Caco-2 (cell line): ENCODE results near the gene TDG. TPM values are rescaled to one million over a fixed set of nuclear protein-coding genes. Genes with fewer than 3 reads are reported as not detected.
A peak's percentile ranks its signal among the peaks of the same experiment; 100 is the strongest.

ENCODE experiments used
- BruUV-seq: library from RNA; stranded (reverse); fragments of 400-500 nt; replicated peaks from 2 replicates; lab custom pipeline; 2021; lab: Mats Ljungman, UMichigan
- CTCF ChIA-PET: fragments of 300-600 bp; sonication (Branson Sonifier 250); formaldehyde crosslinking; loops from one replicate; lab custom pipeline; 2022; ENCODE audit warnings: antibody characterized with exemption; lab: Charles Lee
- POLR2A ChIA-PET: fragments of 300-600 bp; sonication (Branson Sonifier 250); formaldehyde crosslinking; loops from one replicate; lab custom pipeline; 2022; ENCODE audit warnings: antibody characterized with exemption; lab: Charles Lee
- DNase-seq, 2 experiments: peaks; one replicate each; pipeline versions ENCODE4 v3.0.0 to v3.0.0-alpha.2; 2020 to 2022
- H3K27me3 ChIP-seq: replicated peaks from 2 replicates; pipeline ENCODE4 v1.6.0; 2011; ENCODE audit warnings: low read length; ENCODE audit not compliant: control insufficient read depth, insufficient read depth
- H3K36me3 ChIP-seq: 2 replicates; pipeline ENCODE4 v1.5.1; 2011; ENCODE audit warnings: low read length; ENCODE audit not compliant: control insufficient read depth, insufficient read depth
- H3K4me1 ChIP-seq: fragments of 250-450 bp; sonication (Bioruptor Pico); 2 replicates; pipeline ENCODE4 v1.5.1; 2020; ENCODE audit warnings: mild to moderate bottlenecking
- H3K4me3 ChIP-seq: 2 replicates; pipeline ENCODE4 v1.5.1; 2011; ENCODE audit warnings: low read depth, mild to moderate bottlenecking, control low read depth, low read length
- H3K9me3 ChIP-seq: fragments of 250-450 bp; sonication (Bioruptor Pico); 2 replicates; pipeline ENCODE4 v1.5.1; 2020; ENCODE audit warnings: mild to moderate bottlenecking, moderate library complexity
- H3K27ac Mint-ChIP-seq: one replicate; pipeline ENCODE4 v1.8.0; 2022; ENCODE audit warnings: mixed read lengths; ENCODE audit not compliant: unreplicated experiment
- H3K27me3 Mint-ChIP-seq: one replicate; pipeline ENCODE4 v1.8.0; 2022; ENCODE audit warnings: mixed read lengths; ENCODE audit not compliant: insufficient read depth, unreplicated experiment
- H3K36me3 Mint-ChIP-seq: one replicate; pipeline ENCODE4 v1.8.0; 2022; ENCODE audit warnings: mild to moderate bottlenecking, mixed read lengths; ENCODE audit not compliant: insufficient read depth, unreplicated experiment
- H3K4me1 Mint-ChIP-seq: one replicate; pipeline ENCODE4 v1.8.0; 2022; ENCODE audit warnings: low read depth, mixed read lengths; ENCODE audit not compliant: unreplicated experiment
- H3K4me3 Mint-ChIP-seq: one replicate; pipeline ENCODE4 v1.8.0; 2022; ENCODE audit warnings: mild to moderate bottlenecking, moderate library complexity, mixed read lengths; ENCODE audit not compliant: unreplicated experiment
- H3K9me3 Mint-ChIP-seq: one replicate; pipeline ENCODE4 v1.8.0; 2022; ENCODE audit warnings: mixed read lengths; ENCODE audit not compliant: unreplicated experiment
- CTCF ChIP-seq, 2 experiments: fragments of 200-600 bp in 1 of 2; IDR thresholded peaks; 1 replicate in 1 of 2; 2 replicates in 1 of 2; pipeline versions ENCODE4 v1.5.1 to v1.8.0; 2011 to 2022; ENCODE audit warnings: antibody characterized with exemption in 1 of 2, control low read depth in 1 of 2, inconsistent platforms in 1 of 2, low read depth in 1 of 2, low read length in 1 of 2, mild to moderate bottlenecking in 1 of 2, moderate library complexity in 1 of 2; ENCODE audit not compliant: insufficient read depth in 1 of 2, severe bottlenecking in 1 of 2, unreplicated experiment in 1 of 2
- intact Hi-C: fragments of 100-400 bp; cut with micrococcal nuclease; formaldehyde crosslinking; loops from one replicate; pipeline ENCODE4 v1.10.0; 2022; ENCODE audit not compliant: unreplicated experiment
- total RNA-seq: library from RNA; stranded (reverse); gene quantifications from 2 replicates; pipeline ENCODE4 v1.2.3, GENCODE V29; 2022

Gene TDG
- total RNA-seq, 1 experiment from 2014 or later, result 29.5 TPM

- Mint-ChIP-seq H3K4me3 (peak overlapping the region; percentile 79), H3K4me1 (peaks cover 18% of the 10 kb centered on the region), H3K9me3 (no peaks in the 10 kb centered on the region), H3K27ac (peak overlapping the region; percentile 97), H3K36me3 (peaks cover 32% of the 10 kb centered on the region), H3K27me3 (no peaks in the 10 kb centered on the region)
- no peak for TF ChIP-seq CTCF (IDR thresholded peaks at IDR 0.05; ENCODE audit: insufficient read depth in 1 of 2, low read depth in 1 of 2, low read length in 1 of 2, severe bottlenecking in 1 of 2, unreplicated experiment in 1 of 2)
- Histone ChIP-seq H3K4me1 (peaks cover 4% of the 10 kb centered on the region), H3K9me3 (no peaks in the 10 kb centered on the region), H3K27me3 (no peaks in the 10 kb centered on the region), H3K36me3 (peaks cover under 1% of the 10 kb centered on the region), H3K4me3 (peak overlapping the region; percentile 97)
- no peak for DNase-seq
- intact Hi-C loops, result loop anchor here (1.0 kb wide), 2 partner anchors 7 to 28 kb away; partner anchors contain the start of genes HSP90B1 and TDG
- ChIA-PET POLR2A (no interaction called here), CTCF (interaction anchor here (0.6 kb wide), 1 partner anchor 370 kb away, joined by 3 read pairs; no protein-coding TSS in a partner anchor)
- BruUV-seq, result no TSS peak
Observed at GRCh38 chr12:103957865-103958388, 7.7 kb upstream of the TDG start.

- H3K9me3 Mint-ChIP-seq, result no peaks in the 10 kb centered on the region
- no peak overlapping the region for H3K4me3 ChIP-seq
- H3K4me1 ChIP-seq, result peaks cover 4% of the 10 kb centered on the region
- intact Hi-C loops, result no loop called here
- no peaks in the 10 kb centered on the region for H3K27me3 Mint-ChIP-seq
- ChIA-PET CTCF (interaction anchor here (0.6 kb wide), 1 partner anchor 370 kb away, joined by 3 read pairs; no protein-coding TSS in a partner anchor), POLR2A (no interaction called here)
- TF ChIP-seq CTCF (IDR thresholded peaks at IDR 0.05; ENCODE audit: insufficient read depth in 1 of 2, low read depth in 1 of 2, low read length in 1 of 2, severe bottlenecking in 1 of 2, unreplicated experiment in 1 of 2), result no peak
- no peak for DNase-seq
- H3K36me3 Mint-ChIP-seq, result peaks cover 31% of the 10 kb centered on the region
- no peaks in the 10 kb centered on the region; the same call in 1 of the 2 replicates for H3K36me3 ChIP-seq
- H3K27ac Mint-ChIP-seq, result peak overlapping the region; percentile 33
- no TSS peak for BruUV-seq
- H3K4me1 Mint-ChIP-seq, result peaks cover 18% of the 10 kb centered on the region
- peak overlapping the region; percentile 23 for H3K4me3 Mint-ChIP-seq
- no peaks in the 10 kb centered on the region for H3K9me3 ChIP-seq
- H3K27me3 ChIP-seq, result no peaks in the 10 kb centered on the region
Observed at GRCh38 chr12:103958621-103959020, 7.1 kb upstream of the TDG start.

GRCh38 chr12:103960616-103961227 lies 5.0 kb upstream of the TDG start:
- Histone ChIP-seq H3K36me3 (no peaks in the 10 kb centered on the region), H3K4me3 (no peak overlapping the region), H3K9me3 (no peaks in the 10 kb centered on the region), H3K27me3 (no peaks in the 10 kb centered on the region), H3K4me1 (peaks cover 1% of the 10 kb centered on the region)
- POLR2A ChIA-PET, result interaction anchor here (0.6 kb wide), 1 partner anchor 31 kb away, joined by 3 read pairs; the partner anchor contains the start of gene HSP90B1
- H3K36me3 Mint-ChIP-seq, result peaks cover 29% of the 10 kb centered on the region
- H3K27me3 Mint-ChIP-seq, result no peaks in the 10 kb centered on the region
- CTCF ChIA-PET, result no interaction called here
- no peak overlapping the region for H3K4me3 Mint-ChIP-seq
- no TSS peak for BruUV-seq
- intact Hi-C loops, result no loop called here
- no peak for DNase-seq
- H3K9me3 Mint-ChIP-seq, result no peaks in the 10 kb centered on the region
- no peak for TF ChIP-seq CTCF (IDR thresholded peaks at IDR 0.05; ENCODE audit: insufficient read depth in 1 of 2, low read depth in 1 of 2, low read length in 1 of 2, severe bottlenecking in 1 of 2, unreplicated experiment in 1 of 2)
- peaks cover 15% of the 10 kb centered on the region for H3K4me1 Mint-ChIP-seq
- H3K27ac Mint-ChIP-seq, result no peak overlapping the region
